HL-60 (cell line): ENCODE results near the gene CACNA2D3.
A peak's percentile ranks its signal among the peaks of the same experiment; 100 is the strongest.

Source experiments
- DNase-seq, 2 experiments: peaks; one replicate each; pipeline ENCODE4 v3.0.0-alpha.2; 2010 to 2020; ENCODE audit warnings: low read depth in 1 of 2, low spot score in 1 of 2
- H3K27ac ChIP-seq: fragments of 250-450 bp; sonication (Bioruptor Pico); replicated peaks from 2 replicates; pipeline ENCODE4 v1.5.1; 2020; ENCODE audit warnings: mild to moderate bottlenecking, moderate library complexity
- H3K27me3 ChIP-seq: fragments of 250-450 bp; sonication (Bioruptor Pico); 2 replicates; pipeline ENCODE4 v1.5.1; 2021; ENCODE audit warnings: mild to moderate bottlenecking, moderate library complexity; ENCODE audit not compliant: insufficient read depth, poor library complexity, severe bottlenecking
- H3K4me3 ChIP-seq: replicated peaks from 2 replicates; pipeline ENCODE4 v1.5.1; 2011; ENCODE audit warnings: mild to moderate bottlenecking, control low read depth, low read length; ENCODE audit not compliant: insufficient read depth
- GABPA ChIP-seq: IDR thresholded peaks from 2 replicates; pipeline ENCODE4 v1.6.1; 2012; ENCODE audit warnings: low read depth
- POLR2AphosphoS5 ChIP-seq: IDR thresholded peaks from 2 replicates; pipeline ENCODE4 v1.6.1; 2012; ENCODE audit warnings: low read depth
- SPI1 ChIP-seq: IDR thresholded peaks from 2 replicates; pipeline ENCODE4 v1.6.1; 2012; ENCODE audit warnings: low read depth, mild to moderate bottlenecking, borderline replicate concordance
- TF ChIP-seq, protein P1 (sequence below): IDR thresholded peaks from 2 replicates; pipeline ENCODE4 v1.6.1; 2012; ENCODE audit warnings: low read depth; ENCODE audit not compliant: insufficient replicate concordance
- TF ChIP-seq, protein P2 (sequence below): IDR thresholded peaks from one replicate; pipeline ENCODE4 v1.5.1; 2011; ENCODE audit warnings: low read length, control low read depth, inconsistent platforms; ENCODE audit not compliant: insufficient read depth

CACNA2D3 gene

DNA sequence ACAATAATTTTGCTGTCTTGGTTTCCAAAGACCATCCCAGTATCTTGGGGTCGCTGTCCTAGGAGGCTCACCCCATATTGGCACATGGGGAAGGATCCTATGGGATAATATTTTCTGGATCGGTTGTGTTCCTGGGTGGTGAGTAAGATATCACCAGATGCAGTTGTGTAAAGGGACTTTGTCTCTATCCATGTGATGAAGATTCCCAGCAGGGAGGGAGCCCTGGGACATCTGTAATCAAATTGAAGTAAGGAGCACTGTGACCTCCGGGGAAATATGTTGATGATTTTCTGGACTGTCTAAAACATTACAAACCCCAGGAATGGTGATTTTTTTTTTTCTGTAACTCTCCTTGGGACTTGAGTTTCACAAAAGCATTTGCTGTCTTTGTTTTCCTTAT, 841.7 kb downstream of the CACNA2D3 start:
- TF ChIP-seq SPI1 (no peak), GABPA (no peak), POLR2AphosphoS5 (no peak)
- TF ChIP-seq, protein P1, sequence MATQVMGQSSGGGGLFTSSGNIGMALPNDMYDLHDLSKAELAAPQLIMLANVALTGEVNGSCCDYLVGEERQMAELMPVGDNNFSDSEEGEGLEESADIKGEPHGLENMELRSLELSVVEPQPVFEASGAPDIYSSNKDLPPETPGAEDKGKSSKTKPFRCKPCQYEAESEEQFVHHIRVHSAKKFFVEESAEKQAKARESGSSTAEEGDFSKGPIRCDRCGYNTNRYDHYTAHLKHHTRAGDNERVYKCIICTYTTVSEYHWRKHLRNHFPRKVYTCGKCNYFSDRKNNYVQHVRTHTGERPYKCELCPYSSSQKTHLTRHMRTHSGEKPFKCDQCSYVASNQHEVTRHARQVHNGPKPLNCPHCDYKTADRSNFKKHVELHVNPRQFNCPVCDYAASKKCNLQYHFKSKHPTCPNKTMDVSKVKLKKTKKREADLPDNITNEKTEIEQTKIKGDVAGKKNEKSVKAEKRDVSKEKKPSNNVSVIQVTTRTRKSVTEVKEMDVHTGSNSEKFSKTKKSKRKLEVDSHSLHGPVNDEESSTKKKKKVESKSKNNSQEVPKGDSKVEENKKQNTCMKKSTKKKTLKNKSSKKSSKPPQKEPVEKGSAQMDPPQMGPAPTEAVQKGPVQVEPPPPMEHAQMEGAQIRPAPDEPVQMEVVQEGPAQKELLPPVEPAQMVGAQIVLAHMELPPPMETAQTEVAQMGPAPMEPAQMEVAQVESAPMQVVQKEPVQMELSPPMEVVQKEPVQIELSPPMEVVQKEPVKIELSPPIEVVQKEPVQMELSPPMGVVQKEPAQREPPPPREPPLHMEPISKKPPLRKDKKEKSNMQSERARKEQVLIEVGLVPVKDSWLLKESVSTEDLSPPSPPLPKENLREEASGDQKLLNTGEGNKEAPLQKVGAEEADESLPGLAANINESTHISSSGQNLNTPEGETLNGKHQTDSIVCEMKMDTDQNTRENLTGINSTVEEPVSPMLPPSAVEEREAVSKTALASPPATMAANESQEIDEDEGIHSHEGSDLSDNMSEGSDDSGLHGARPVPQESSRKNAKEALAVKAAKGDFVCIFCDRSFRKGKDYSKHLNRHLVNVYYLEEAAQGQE: no peak
- TF ChIP-seq, protein P2, sequence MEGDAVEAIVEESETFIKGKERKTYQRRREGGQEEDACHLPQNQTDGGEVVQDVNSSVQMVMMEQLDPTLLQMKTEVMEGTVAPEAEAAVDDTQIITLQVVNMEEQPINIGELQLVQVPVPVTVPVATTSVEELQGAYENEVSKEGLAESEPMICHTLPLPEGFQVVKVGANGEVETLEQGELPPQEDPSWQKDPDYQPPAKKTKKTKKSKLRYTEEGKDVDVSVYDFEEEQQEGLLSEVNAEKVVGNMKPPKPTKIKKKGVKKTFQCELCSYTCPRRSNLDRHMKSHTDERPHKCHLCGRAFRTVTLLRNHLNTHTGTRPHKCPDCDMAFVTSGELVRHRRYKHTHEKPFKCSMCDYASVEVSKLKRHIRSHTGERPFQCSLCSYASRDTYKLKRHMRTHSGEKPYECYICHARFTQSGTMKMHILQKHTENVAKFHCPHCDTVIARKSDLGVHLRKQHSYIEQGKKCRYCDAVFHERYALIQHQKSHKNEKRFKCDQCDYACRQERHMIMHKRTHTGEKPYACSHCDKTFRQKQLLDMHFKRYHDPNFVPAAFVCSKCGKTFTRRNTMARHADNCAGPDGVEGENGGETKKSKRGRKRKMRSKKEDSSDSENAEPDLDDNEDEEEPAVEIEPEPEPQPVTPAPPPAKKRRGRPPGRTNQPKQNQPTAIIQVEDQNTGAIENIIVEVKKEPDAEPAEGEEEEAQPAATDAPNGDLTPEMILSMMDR: no peak
- no peaks in the 10 kb centered on the region for H3K27me3 ChIP-seq
- DNase-seq: no peak
- peak overlapping the region; percentile 40 for H3K27ac ChIP-seq
- no peak overlapping the region for H3K4me3 ChIP-seq

DNA sequence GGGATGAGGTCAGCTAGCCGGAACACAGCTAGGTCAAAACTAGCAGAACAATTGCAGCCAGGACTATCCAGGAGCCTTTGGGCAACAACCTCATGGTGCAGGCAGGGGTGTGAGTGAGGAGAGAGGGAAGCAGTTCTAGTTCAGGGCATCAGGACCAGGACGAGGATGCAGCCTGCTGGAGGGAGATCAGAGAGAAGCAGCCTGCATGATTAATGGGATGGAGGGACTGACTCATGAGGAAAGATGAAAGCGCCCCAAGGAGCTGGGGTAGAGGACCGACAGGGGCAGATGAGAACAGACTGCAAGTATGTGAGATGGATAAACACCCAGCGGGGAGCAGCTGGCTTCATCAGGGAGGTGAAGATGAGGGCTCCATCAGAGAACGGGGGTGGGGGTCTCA, 843.4 kb downstream of the CACNA2D3 start:
- no peak overlapping the region for H3K4me3 ChIP-seq
- H3K27me3 ChIP-seq: no peaks in the 10 kb centered on the region
- TF ChIP-seq, protein P2: no peak
- TF ChIP-seq GABPA: no peak
- no peak for TF ChIP-seq SPI1
- TF ChIP-seq, protein P1: no peak
- TF ChIP-seq POLR2AphosphoS5: no peak
- no peak overlapping the region; the same call in none of the 2 replicates for H3K27ac ChIP-seq
- DNase-seq: no peak

DNA sequence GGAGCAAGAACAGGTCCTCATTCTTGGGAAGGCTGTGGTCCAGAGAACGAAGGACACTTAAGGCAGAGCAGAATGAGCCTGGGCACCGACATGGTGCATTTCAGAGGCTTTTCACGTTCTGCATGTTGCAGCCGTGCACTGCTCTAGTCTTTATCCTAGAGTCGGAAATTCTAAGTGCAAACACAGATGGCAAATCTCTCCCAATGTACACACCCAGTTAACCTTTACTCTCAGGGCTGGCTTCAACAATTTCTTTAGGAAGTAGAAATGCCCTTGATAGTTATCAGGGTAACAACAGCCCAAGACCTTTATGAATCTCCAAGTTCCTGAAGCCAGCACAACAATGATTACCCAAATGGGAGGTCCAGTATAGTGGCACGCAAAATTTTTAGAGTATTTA, 844.6 kb downstream of the CACNA2D3 start:
- Histone ChIP-seq H3K4me3 (no peak overlapping the region), H3K27me3 (no peaks in the 10 kb centered on the region), H3K27ac (peak overlapping the region; percentile 93)
- TF ChIP-seq, protein P1: no peak
- TF ChIP-seq, protein P2: no peak
- TF ChIP-seq SPI1: no peak
- TF ChIP-seq GABPA: no peak
- no peak for TF ChIP-seq POLR2AphosphoS5
- DNase-seq: no peak
